Measurements from ENCODE around the gene ARL8A.

DNA sequence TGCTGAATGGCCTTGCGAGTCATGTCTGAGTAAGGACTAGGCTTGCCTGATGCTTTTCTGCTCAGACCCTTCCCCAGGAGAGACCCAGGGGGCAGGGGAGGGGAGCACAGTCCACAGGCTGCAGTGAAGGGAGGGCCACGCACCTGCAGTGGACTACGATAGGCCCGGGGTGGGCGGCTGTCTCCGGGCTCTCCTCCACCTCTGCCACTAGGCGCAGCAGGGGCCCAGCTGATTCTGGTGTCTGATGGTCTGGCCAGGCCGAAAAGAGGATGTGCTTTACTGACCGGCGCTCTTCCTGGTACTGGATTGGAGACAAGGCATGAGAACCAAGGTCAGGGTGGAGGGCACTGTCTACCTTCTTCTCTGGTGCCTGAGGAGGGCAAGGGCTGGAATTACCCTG is 7.9 kb upstream of the ARL8A start:
- TF ChIP-seq POLR2AphosphoS5 (IDR thresholded peaks at IDR 0.05; ENCODE audit: insufficient read depth in 1 of 2, low read depth in 1 of 2) (no peak), CTCF (IDR thresholded peaks at IDR 0.05) (no peak)

Data from vagina (tissue), 2 donors.